Duodenal mucosa (tissue), 2 donors: Measurements from ENCODE around the gene SCAMP5.

ENCODE experiments used
- H3K27ac ChIP-seq: one replicate; pipeline ENCODE4 v1.7.0; 2013; ENCODE audit warnings: low read depth, low read length
- H3K27me3 ChIP-seq, 2 donors: one replicate each; pipeline ENCODE4 v1.7.0; 2013; ENCODE audit warnings: low read length in 2 of 2, control low read depth in 1 of 2; ENCODE audit not compliant: insufficient read depth in 2 of 2, control insufficient read depth in 1 of 2
- H3K36me3 ChIP-seq, 2 donors: one replicate each; pipeline ENCODE4 v1.7.0; 2013; ENCODE audit warnings: low read length in 2 of 2, control low read depth in 1 of 2; ENCODE audit not compliant: insufficient read depth in 2 of 2, control insufficient read depth in 1 of 2
- H3K4me1 ChIP-seq, 2 donors: one replicate each; pipeline ENCODE4 v1.7.0; 2013; ENCODE audit warnings: low read length in 2 of 2, control low read depth in 1 of 2; ENCODE audit not compliant: insufficient read depth in 2 of 2, control insufficient read depth in 1 of 2
- H3K4me3 ChIP-seq, 2 donors: one replicate each; pipeline ENCODE4 v1.7.0; 2013; ENCODE audit warnings: low read length in 2 of 2, low read depth in 1 of 2
- H3K9ac ChIP-seq, 2 donors: one replicate each; pipeline ENCODE4 v1.7.0; 2013; ENCODE audit warnings: low read length in 2 of 2, low read depth in 1 of 2
- H3K9me3 ChIP-seq, 2 donors: one replicate each; pipeline ENCODE4 v1.7.0; 2013; ENCODE audit warnings: low read length in 2 of 2, control low read depth in 1 of 2; ENCODE audit not compliant: control insufficient read depth in 1 of 2

SCAMP5 gene

GRCh38 chr15:74994236-74994635 lies 1.1 kb upstream of the SCAMP5 start:
- no peak overlapping the region for H3K4me3 ChIP-seq
- H3K9ac ChIP-seq = no peak overlapping the region
- no peaks in the 10 kb centered on the region for H3K9me3 ChIP-seq
- no peaks in the 10 kb centered on the region for H3K36me3 ChIP-seq
- no peak overlapping the region for H3K27ac ChIP-seq
- peaks cover 4 to 7% of the 10 kb centered on the region in 2 donors for H3K27me3 ChIP-seq
- H3K4me1 ChIP-seq = peaks cover 25 to 28% of the 10 kb centered on the region in 2 donors

GRCh38 chr15:74994685-74995084 lies 678 bp upstream of the SCAMP5 start:
- no peak overlapping the region for H3K27ac ChIP-seq
- no peak overlapping the region for H3K9ac ChIP-seq
- H3K27me3 ChIP-seq = peaks cover 4 to 7% of the 10 kb centered on the region in 2 donors
- peaks cover 25 to 30% of the 10 kb centered on the region in 2 donors for H3K4me1 ChIP-seq
- no peaks in the 10 kb centered on the region for H3K9me3 ChIP-seq
- H3K36me3 ChIP-seq = no peaks in the 10 kb centered on the region
- H3K4me3 ChIP-seq = peak overlapping the region; percentile 51 to 54

- H3K27ac ChIP-seq = no peak overlapping the region
- H3K27me3 ChIP-seq = peaks cover 4 to 7% of the 10 kb centered on the region in 2 donors
These were observed 709 bp downstream of the SCAMP5 start for GRCh38 chr15:74995779-74996765.

GRCh38 chr15:74997141-74997540 lies 1.8 kb downstream of the SCAMP5 start:
- peaks cover 4 to 7% of the 10 kb centered on the region in 2 donors for H3K27me3 ChIP-seq
- no peak overlapping the region for H3K27ac ChIP-seq
- H3K4me3 ChIP-seq = peak overlapping the region in 1 of 2 donors; percentile 78
- H3K9me3 ChIP-seq = no peaks in the 10 kb centered on the region
- H3K4me1 ChIP-seq = peaks cover 25 to 30% of the 10 kb centered on the region in 2 donors
- no peaks in the 10 kb centered on the region for H3K36me3 ChIP-seq
- H3K9ac ChIP-seq = no peak overlapping the region

More at GRCh38 chr15:74995779-74996765, 709 bp downstream of the SCAMP5 start:
- Histone ChIP-seq H3K9me3 (no peaks in the 10 kb centered on the region), H3K4me3 (peak overlapping the region; percentile 78 to 86), H3K36me3 (no peaks in the 10 kb centered on the region), H3K9ac (peak overlapping the region; percentile 72), H3K4me1 (peaks cover 25 to 30% of the 10 kb centered on the region in 2 donors)

GRCh38 chr15:74997543-74997942 lies 2.2 kb downstream of the SCAMP5 start:
- H3K4me1 ChIP-seq = peaks cover 25 to 30% of the 10 kb centered on the region in 2 donors
- no peak overlapping the region for H3K9ac ChIP-seq
- H3K27me3 ChIP-seq = peaks cover 4 to 7% of the 10 kb centered on the region in 2 donors
- H3K9me3 ChIP-seq = no peaks in the 10 kb centered on the region
- H3K36me3 ChIP-seq = no peaks in the 10 kb centered on the region
- H3K4me3 ChIP-seq = peak overlapping the region in 1 of 2 donors; percentile 78
- H3K27ac ChIP-seq = no peak overlapping the region

GRCh38 chr15:75001310-75001709 lies 5.9 kb downstream of the SCAMP5 start:
- Histone ChIP-seq H3K9ac (no peak overlapping the region), H3K27me3 (peaks cover 2 to 4% of the 10 kb centered on the region in 2 donors), H3K4me1 (peaks cover 19 to 27% of the 10 kb centered on the region in 2 donors), H3K9me3 (no peaks in the 10 kb centered on the region), H3K4me3 (no peak overlapping the region), H3K27ac (no peak overlapping the region), H3K36me3 (no peaks in the 10 kb centered on the region)

- no peaks in the 10 kb centered on the region for H3K27me3 ChIP-seq
- no peak overlapping the region for H3K9ac ChIP-seq
- H3K27ac ChIP-seq = no peak overlapping the region
- H3K9me3 ChIP-seq = no peaks in the 10 kb centered on the region
- peaks cover 9 to 16% of the 10 kb centered on the region in 2 donors for H3K4me1 ChIP-seq
- no peaks in the 10 kb centered on the region for H3K36me3 ChIP-seq
- no peak overlapping the region for H3K4me3 ChIP-seq
These were observed 7.0 kb downstream of the SCAMP5 start for GRCh38 chr15:75002398-75002797.

- Histone ChIP-seq H3K9me3 (no peaks in the 10 kb centered on the region), H3K4me1 (no peaks in the 10 kb centered on the region), H3K36me3 (peaks cover 0 to 3% of the 10 kb centered on the region in 2 donors), H3K4me3 (no peak overlapping the region), H3K9ac (no peak overlapping the region), H3K27me3 (no peaks in the 10 kb centered on the region), H3K27ac (no peak overlapping the region)
These were observed 11.9 kb downstream of the SCAMP5 start for GRCh38 chr15:75007216-75007615.

GRCh38 chr15:75008221-75008625 lies 12.9 kb downstream of the SCAMP5 start:
- Histone ChIP-seq H3K4me3 (no peak overlapping the region), H3K9me3 (no peaks in the 10 kb centered on the region), H3K27me3 (no peaks in the 10 kb centered on the region), H3K27ac (no peak overlapping the region), H3K36me3 (peaks cover 0 to 3% of the 10 kb centered on the region in 2 donors), H3K9ac (no peak overlapping the region), H3K4me1 (no peaks in the 10 kb centered on the region)

GRCh38 chr15:75008629-75009326 lies 13.4 kb downstream of the SCAMP5 start:
- H3K36me3 ChIP-seq = peaks cover 0 to 3% of the 10 kb centered on the region in 2 donors
- H3K27me3 ChIP-seq = no peaks in the 10 kb centered on the region
- no peak overlapping the region for H3K4me3 ChIP-seq
- no peak overlapping the region for H3K9ac ChIP-seq
- H3K4me1 ChIP-seq = no peaks in the 10 kb centered on the region
- H3K9me3 ChIP-seq = no peaks in the 10 kb centered on the region
- no peak overlapping the region for H3K27ac ChIP-seq
